EL (cell line): Measurements from ENCODE around the gene CLDN20.

Experiments
- DNase-seq: peaks from one replicate; pipeline ENCODE4 v3.0.0-alpha.2; 2016

CLDN20 gene

GRCh38 chr6:155246825-155247224, 17.0 kb upstream of the CLDN20 start:
- no peak for DNase-seq

GRCh38 chr6:155247618-155248007, 16.2 kb upstream of the CLDN20 start:
- peak; percentile 83 for DNase-seq

GRCh38 chr6:155248008-155249001, 15.5 kb upstream of the CLDN20 start:
- DNase-seq, result peak; percentile 79

GRCh38 chr6:155250701-155251381, 13.0 kb upstream of the CLDN20 start:
- DNase-seq, result no peak

- no peak for DNase-seq
These were observed 11.2 kb upstream of the CLDN20 start for GRCh38 chr6:155252581-155252980.

- no peak for DNase-seq
These were observed 10.5 kb upstream of the CLDN20 start for GRCh38 chr6:155253337-155253736.

GRCh38 chr6:155254139-155254538, 9.7 kb upstream of the CLDN20 start:
- no peak for DNase-seq

GRCh38 chr6:155256122-155256795, 7.6 kb upstream of the CLDN20 start:
- DNase-seq, result no peak

- no peak for DNase-seq
These were observed 6.0 kb upstream of the CLDN20 start for GRCh38 chr6:155257796-155258195.

- no peak for DNase-seq
These were observed 4.6 kb upstream of the CLDN20 start for GRCh38 chr6:155259204-155259603.

- DNase-seq, result no peak
These were observed 3.9 kb upstream of the CLDN20 start for GRCh38 chr6:155259897-155260296.

GRCh38 chr6:155260686-155261085, 3.1 kb upstream of the CLDN20 start:
- DNase-seq, result no peak

GRCh38 chr6:155261111-155261900, 2.5 kb upstream of the CLDN20 start:
- no peak for DNase-seq

- DNase-seq, result no peak
These were observed 1.2 kb upstream of the CLDN20 start for GRCh38 chr6:155262655-155263054.

- DNase-seq, result peak; percentile 63
These were observed 994 bp downstream of the CLDN20 start for GRCh38 chr6:155264693-155265320.

- no peak for DNase-seq
These were observed 2.2 kb downstream of the CLDN20 start for GRCh38 chr6:155265843-155266535.

- no peak for DNase-seq
These were observed 3.6 kb downstream of the CLDN20 start for GRCh38 chr6:155267411-155267810.

GRCh38 chr6:155268088-155268867, 4.5 kb downstream of the CLDN20 start:
- peak; percentile 50 for DNase-seq

- DNase-seq, result no peak
These were observed 6.0 kb downstream of the CLDN20 start for GRCh38 chr6:155269765-155270164.

GRCh38 chr6:155270561-155271091, 6.8 kb downstream of the CLDN20 start:
- DNase-seq, result no peak
